Pancreas (tissue), 10 donors: Measurements from ENCODE around the gene CAMK2G. TPM values are rescaled to one million over a fixed set of nuclear protein-coding genes. Genes with fewer than 3 reads are reported as not detected.
"Not testable (repeated sequence)": the region's sequence is repeated elsewhere in the genome, so short reads cannot be mapped to it uniquely, and the experiment has no call there.

Experiments
- ATAC-seq, 4 donors: fragments of 200-7000 bp; cut with Tn5 transposase; one replicate each; pipeline versions ENCODE4 v1.8.0 to v1.9.1; 2020; ENCODE audit warnings: mild to moderate bottlenecking in 4 of 4, moderate library complexity in 4 of 4
- DNase-seq, 6 donors: peaks; one replicate each; pipeline ENCODE4 v3.0.0-alpha.2; 2020
- FAIRE-seq: peaks from 2 replicates; lab custom pipeline; 2012; peaks lifted over from hg19 to GRCh38; lab: Jason Lieb, UNC
- H3K27ac ChIP-seq, 4 donors: fragments of 200-600 bp; sonication (generic); 1 replicate in 3 of 4; 2 replicates in 1 of 4; pipeline versions ENCODE4 v1.5.0 to v1.8.0; 2020
- H3K27me3 ChIP-seq, 4 donors: fragments of 200-600 bp; one replicate each; pipeline ENCODE4 v1.8.0; 2021
- H3K36me3 ChIP-seq, 3 donors: fragments of 200-600 bp; sonication (generic) in 1 of 3; one replicate each; pipeline versions ENCODE4 v1.5.0 to v1.8.0; 2020 to 2021
- H3K4me1 ChIP-seq, 3 donors: fragments of 200-600 bp; one replicate each; pipeline ENCODE4 v1.8.0; 2021
- H3K4me3 ChIP-seq, 4 donors: fragments of 200-600 bp; sonication (generic) in 2 of 4; one replicate each; pipeline versions ENCODE4 v1.5.0 to v1.8.0; 2020 to 2021
- H3K9me3 ChIP-seq, 4 donors: fragments of 200-600 bp; one replicate each; pipeline ENCODE4 v1.8.0; 2021
- WGBS, 2 donors: extraction: QIAGEN DNeasy Blood & Tissue Kit; methylation state at CpG; one replicate each; pipeline ENCODE4 v1.1.7; 2013; 5-methylcytosine and 5-hydroxymethylcytosine counted together
- intact Hi-C, 3 donors: fragments of 100-400 bp; cut with DNase I; formaldehyde crosslinking; loops; one replicate each; pipeline versions ENCODE4 v1.11.1 to v1.14.2; 2022
- polyA plus RNA-seq, 2 donors: library from polyadenylated mRNA; stranded (reverse); fragments of 200-250 nt; gene quantifications; one replicate each; pipeline ENCODE4 v1.2.3, GENCODE V29; 2013
- total RNA-seq, 6 donors: library from RNA; stranded (reverse); fragmentation: NEBNext Ultra II Directional in 4 of 6; extraction: Animal tissue kit (Norgen Biotek cat#: 25700) in 4 of 6; gene quantifications; one replicate each; pipeline versions ENCODE4 v1.2.1 to v1.2.4, GENCODE V29; 2021 to 2023
- TF ChIP-seq, protein P1 (sequence below), 4 donors: fragments of 200-600 bp; sonication (generic) in 3 of 4; IDR thresholded peaks; one replicate each; pipeline versions ENCODE4 v1.5.0 to v1.8.0; 2021; ENCODE audit warnings: antibody characterized with exemption in 4 of 4
- donor health status: healthy with polysubstance abuse.
- donor health status: DM: no; HTN: no; CAD: no; lungs with moderate emphysema.
- donor health status: DM: no; HTN: no; CAD: no.
- donor health status: control.
- donor health status: control.
- donor health status: Bipolar disorder and iron deficiency.
- donor health status: DM: yes; HTN: yes; CAD: no.
- donor health status: DM: no; HTN: no; CAD: no.
- donor health status: DM: no; HTN: no; CAD: no.
- donor health status: DM: yes; HTN: yes; CAD: no.

The CAMK2G gene
- 10 to 100 TPM in 1 of 6 donors, 1 to 10 TPM in 5; 5.3 to 10.5 (median 7.6) TPM for total RNA-seq
- 10 to 100 TPM in 1 of 2 donors, 1 to 10 TPM in 1; 9.0 to 18.4 TPM for polyA plus RNA-seq

DNA sequence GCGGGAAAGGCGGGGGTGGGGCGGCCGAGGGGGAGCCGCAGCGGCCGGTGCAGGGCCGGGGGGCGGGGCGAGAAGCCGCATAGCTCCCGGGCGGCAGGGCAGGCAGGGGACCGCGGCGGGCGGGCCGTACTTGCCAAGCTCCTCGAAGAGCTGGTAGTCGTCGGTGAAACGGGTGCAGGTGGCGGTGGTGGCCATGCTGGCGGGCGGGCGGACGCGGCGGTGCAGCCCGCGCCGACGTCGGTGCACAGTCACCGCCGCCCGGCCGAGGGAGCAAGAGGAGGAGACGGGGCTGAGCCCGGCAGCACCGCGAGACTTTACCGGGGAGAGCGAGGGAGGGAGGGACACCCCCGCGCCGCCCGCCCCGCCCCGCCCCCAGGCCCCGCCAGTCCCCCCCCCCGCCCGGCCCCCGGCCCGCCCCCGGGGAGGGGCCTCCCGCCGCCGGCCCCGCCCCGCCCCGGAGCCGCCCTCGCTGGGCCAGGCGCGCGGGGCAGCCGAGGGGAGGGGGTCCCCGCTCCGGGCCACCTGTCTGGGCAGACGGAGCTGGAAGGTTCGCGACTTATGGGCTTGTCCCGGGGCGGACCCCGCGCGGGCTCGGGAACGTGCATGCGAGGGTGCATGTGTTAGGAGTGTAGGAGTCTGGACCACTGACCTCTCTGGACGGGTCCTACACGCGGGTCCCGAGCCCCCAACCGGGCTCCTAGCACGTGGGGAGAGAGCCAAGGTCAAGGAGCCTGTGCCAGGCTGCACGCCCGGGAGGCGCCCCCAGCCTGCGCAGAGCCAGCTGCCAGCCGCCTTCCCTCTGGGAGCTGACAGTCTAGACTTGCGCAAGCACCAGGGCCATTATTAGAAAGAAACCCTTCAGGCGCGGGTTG is at the start of gene CAMK2G:
Gene CAMK2G, minus strand, starts transcription at position 289 of the 872 bp plus-strand sequence. Its CDS starts 94 bp downstream, at position 195.
- no peak for FAIRE-seq
- peak; percentile 83 to 95 (median 86) for DNase-seq
- H3K27ac ChIP-seq = peak within 1 kb of the TSS in 2 of 4 donors; percentile 26 to 50

DNA sequence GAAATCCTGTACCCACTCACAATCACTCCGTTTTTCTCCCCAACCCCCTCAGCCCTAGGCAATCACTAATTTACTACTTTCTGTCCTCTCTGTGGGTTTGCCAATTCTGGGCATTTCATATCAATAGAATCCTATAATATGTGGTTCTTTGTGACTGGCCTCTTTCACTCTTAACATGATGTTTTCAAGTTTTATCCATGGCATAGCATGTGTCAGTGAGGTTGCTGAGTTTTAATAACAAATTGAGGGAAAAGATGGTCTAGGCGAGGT is 48.4 kb upstream of the CAMK2G start:
- Histone ChIP-seq H3K4me3 (no peak overlapping the region), H3K9me3 (no peaks in the 10 kb centered on the region), H3K36me3 (no peaks in the 10 kb centered on the region), H3K4me1 (no peaks in the 10 kb centered on the region), H3K27ac (no peak overlapping the region), H3K27me3 (no peaks in the 10 kb centered on the region)
- intact Hi-C loops = no loop called here
- TF ChIP-seq, protein P1, sequence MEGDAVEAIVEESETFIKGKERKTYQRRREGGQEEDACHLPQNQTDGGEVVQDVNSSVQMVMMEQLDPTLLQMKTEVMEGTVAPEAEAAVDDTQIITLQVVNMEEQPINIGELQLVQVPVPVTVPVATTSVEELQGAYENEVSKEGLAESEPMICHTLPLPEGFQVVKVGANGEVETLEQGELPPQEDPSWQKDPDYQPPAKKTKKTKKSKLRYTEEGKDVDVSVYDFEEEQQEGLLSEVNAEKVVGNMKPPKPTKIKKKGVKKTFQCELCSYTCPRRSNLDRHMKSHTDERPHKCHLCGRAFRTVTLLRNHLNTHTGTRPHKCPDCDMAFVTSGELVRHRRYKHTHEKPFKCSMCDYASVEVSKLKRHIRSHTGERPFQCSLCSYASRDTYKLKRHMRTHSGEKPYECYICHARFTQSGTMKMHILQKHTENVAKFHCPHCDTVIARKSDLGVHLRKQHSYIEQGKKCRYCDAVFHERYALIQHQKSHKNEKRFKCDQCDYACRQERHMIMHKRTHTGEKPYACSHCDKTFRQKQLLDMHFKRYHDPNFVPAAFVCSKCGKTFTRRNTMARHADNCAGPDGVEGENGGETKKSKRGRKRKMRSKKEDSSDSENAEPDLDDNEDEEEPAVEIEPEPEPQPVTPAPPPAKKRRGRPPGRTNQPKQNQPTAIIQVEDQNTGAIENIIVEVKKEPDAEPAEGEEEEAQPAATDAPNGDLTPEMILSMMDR (IDR thresholded peaks at IDR 0.05) = no peak
- ATAC-seq = no peak
- no peak for DNase-seq
- no peak for FAIRE-seq
- 76 to 77% methylated on average over 2 of the region's 2 CpGs for WGBS, 2 donors

More for the DNA sequence above, at the start of gene CAMK2G:
- Histone ChIP-seq H3K27me3 (no peaks in the 10 kb centered on the region), H3K4me3 (peak within 1 kb of the TSS; percentile 77 to 95 (median 78)), H3K36me3 (no peaks in the 10 kb centered on the region), H3K9me3 (no peaks in the 10 kb centered on the region), H3K4me1 (peaks cover 0 to 4% (median 0%) of the 10 kb centered on the region in 3 donors)
- peak; percentile 88 to 93 (median 92) for ATAC-seq
- intact Hi-C loops = no loop called here
- TF ChIP-seq, protein P1 (IDR thresholded peaks at IDR 0.05) = no peak
- 1% methylated on average over 49 to 95 of the region's 95 CpGs for WGBS, 2 donors

DNA sequence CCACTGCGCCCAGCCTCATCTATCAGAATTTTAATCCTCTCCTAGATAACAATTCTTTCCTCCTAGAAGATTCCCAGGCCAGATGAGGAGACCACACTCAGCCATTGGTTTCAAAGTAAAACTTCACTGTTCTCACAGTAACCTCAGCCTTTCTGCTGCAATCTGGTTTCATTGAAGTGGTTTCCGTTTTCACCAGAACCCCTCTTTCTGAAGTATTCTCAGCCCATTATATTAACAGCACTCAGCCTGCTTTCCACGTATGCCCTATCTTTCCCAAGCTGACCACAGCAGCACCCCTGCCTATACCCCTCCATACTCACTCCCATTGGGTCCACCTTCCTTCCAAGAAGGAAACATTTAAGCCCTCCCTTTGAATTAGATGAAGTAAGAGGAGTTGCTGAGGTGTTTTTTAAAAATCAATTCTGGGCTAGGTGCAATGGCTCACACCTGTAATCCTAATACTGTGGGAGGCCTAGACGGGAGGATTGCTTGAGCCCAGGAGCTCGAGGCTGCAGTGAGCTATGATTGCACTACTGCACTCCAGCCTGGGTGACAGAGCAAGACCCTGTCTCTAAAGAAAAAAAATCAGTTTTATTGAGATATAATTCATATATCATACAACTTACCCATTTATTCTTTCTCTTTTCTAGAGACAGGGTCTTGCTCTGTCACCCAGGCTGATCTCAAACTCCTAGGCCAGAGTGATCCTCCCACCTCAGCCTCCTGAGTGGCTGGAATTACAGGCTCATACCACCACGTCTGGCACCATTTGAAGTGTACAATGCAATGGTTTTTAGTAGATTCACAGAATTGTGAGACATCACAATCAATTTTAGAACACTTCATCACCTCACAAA is 47.9 kb upstream of the CAMK2G start:
- Histone ChIP-seq H3K9me3 (no peaks in the 10 kb centered on the region), H3K4me1 (no peaks in the 10 kb centered on the region), H3K27ac (no peak overlapping the region), H3K36me3 (no peaks in the 10 kb centered on the region), H3K4me3 (no peak overlapping the region), H3K27me3 (no peaks in the 10 kb centered on the region)
- WGBS, 2 donors = 88 to 89% methylated on average over 6 of the region's 6 CpGs
- DNase-seq = no peak
- no peak for FAIRE-seq
- no peak for ATAC-seq
- TF ChIP-seq, protein P1 (IDR thresholded peaks at IDR 0.05) = no peak
- intact Hi-C loops = no loop called here

DNA sequence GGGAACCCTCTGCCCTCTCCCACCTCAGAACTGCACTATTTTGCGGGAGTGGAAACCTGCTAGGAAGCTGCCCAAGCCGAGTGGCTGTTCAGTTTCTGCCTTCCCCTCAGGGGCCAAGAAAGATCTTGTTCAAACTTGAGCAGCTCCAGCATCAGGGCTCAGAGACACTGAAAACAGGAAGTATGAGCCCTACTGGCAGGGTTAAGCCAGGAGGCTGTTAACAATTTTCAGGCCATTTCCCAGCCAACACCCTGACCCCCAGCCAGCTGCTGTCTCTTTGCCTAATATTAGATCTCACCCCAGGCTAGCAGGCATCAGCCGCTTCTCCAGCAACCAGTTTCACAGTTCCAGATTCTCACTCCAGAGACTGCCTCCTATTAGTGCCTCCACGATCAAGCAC is 45.7 kb upstream of the CAMK2G start:
- ATAC-seq (peak in 3 of 4 donors; percentile 37 to 73 (median 63)), FAIRE-seq (no peak), DNase-seq (no peak)
- Histone ChIP-seq H3K4me1 (no peaks in the 10 kb centered on the region), H3K36me3 (no peaks in the 10 kb centered on the region), H3K9me3 (no peaks in the 10 kb centered on the region), H3K4me3 (no peak overlapping the region), H3K27me3 (no peaks in the 10 kb centered on the region), H3K27ac (peak overlapping the region in 1 of 4 donors; percentile 12)
- WGBS, 2 donors = 72 to 83% methylated on average over 4 of the region's 4 CpGs
- TF ChIP-seq, protein P1 (IDR thresholded peaks at IDR 0.05) = no peak
- intact Hi-C loops = no loop called here

DNA sequence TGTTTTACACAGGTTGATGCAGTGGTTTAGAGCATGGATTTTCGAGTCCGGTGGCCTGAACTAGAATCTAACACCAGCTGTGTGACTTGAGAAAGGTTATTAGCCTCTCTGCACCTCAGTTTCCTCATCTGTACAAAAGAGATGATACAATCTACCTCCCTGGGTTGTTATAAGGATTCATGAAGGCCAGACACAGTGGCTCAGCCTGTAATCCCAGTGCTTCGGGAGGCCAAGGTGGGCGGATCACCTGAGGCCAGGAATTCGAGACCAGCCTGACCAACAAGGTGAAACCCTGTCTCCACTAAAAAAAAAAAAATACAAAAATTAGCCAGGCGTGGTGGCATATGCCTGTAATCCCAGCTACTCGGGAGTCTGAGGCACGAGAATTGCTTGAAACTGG is 45.1 kb upstream of the CAMK2G start:
- H3K4me1 ChIP-seq, FAIRE-seq, H3K4me3 ChIP-seq, H3K36me3 ChIP-seq, H3K27ac ChIP-seq, H3K27me3 ChIP-seq, H3K9me3 ChIP-seq, intact Hi-C loops, DNase-seq, ATAC-seq: not testable (repeated sequence)
- WGBS, 2 donors = 84 to 91% methylated on average over 8 of the region's 8 CpGs
